Esophagus mucosa (tissue), 1 donor: ENCODE measurements around the gene NOX3. TPM values are rescaled to one million over a fixed set of nuclear protein-coding genes. Genes with fewer than 3 reads are reported as not detected.
"Not testable (repeated sequence)": the region's sequence is repeated elsewhere in the genome, so short reads cannot be mapped to it uniquely, and the experiment has no call there.

Experiments used
- ATAC-seq: fragments of 200-7000 bp; cut with Tn5 transposase; one replicate; pipeline ENCODE4 v1.9.1; 2020
- total RNA-seq: library from RNA; stranded (reverse); gene quantifications from one replicate; pipeline ENCODE4 v1.2.4, GENCODE V29; 2023
- donor health status: DM: yes; HTN: yes; CAD: no.

The NOX3 gene, protein sequence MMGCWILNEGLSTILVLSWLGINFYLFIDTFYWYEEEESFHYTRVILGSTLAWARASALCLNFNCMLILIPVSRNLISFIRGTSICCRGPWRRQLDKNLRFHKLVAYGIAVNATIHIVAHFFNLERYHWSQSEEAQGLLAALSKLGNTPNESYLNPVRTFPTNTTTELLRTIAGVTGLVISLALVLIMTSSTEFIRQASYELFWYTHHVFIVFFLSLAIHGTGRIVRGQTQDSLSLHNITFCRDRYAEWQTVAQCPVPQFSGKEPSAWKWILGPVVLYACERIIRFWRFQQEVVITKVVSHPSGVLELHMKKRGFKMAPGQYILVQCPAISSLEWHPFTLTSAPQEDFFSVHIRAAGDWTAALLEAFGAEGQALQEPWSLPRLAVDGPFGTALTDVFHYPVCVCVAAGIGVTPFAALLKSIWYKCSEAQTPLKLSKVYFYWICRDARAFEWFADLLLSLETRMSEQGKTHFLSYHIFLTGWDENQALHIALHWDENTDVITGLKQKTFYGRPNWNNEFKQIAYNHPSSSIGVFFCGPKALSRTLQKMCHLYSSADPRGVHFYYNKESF
- total RNA-seq = not detected

DNA sequence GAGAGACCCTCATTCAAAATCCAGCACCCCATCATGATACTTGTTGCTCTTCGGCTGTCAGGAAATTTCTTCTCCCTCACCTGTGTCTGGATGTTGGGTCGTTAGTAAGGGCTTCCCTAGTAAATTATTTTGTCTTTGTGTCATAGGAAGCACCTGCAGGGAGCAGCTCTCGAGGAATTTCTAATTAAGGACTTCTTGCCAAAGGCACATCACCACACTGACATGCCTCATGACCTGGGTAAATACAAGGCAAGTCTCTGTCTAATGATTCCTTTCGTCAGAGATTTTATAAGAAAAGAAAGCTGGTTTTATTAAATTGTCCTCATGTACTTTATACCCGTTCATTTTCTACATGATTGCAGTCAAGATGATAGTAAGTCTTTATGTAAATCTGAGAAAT is at the start of gene NOX3:
NOX3 (minus strand) TSS at position 74 of the 400 bp plus-strand sequence; CDS start at position 35, 39 bp downstream.
- ATAC-seq = no peak

GRCh38 chr6:155504848-155505607 is 49.4 kb upstream of the NOX3 start:
- ATAC-seq = no peak

GRCh38 chr6:155502393-155502792 is 46.8 kb upstream of the NOX3 start:
- no peak for ATAC-seq

- ATAC-seq = no peak
Measured at GRCh38 chr6:155499574-155499973, 43.9 kb upstream of the NOX3 start.

DNA sequence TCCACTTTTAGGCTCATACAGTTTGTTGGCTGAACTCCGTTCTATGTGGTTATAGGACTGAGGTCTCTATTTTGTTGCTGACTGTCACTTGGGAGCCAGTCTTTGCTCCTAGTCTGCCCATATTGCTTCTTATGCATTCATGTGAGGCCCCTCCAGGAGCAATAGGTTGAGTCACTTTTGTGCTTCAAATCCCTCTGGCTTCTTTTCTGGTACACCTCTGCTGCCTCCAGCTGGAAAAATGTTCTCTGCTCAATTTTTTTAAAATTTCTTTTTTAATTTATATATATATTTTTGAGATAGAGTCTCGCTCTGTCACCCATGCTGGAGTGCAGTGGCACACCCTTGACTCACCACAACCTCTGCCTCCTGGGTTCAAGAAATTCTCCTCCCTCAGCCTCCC is 42.7 kb upstream of the NOX3 start:
- no peak for ATAC-seq

DNA sequence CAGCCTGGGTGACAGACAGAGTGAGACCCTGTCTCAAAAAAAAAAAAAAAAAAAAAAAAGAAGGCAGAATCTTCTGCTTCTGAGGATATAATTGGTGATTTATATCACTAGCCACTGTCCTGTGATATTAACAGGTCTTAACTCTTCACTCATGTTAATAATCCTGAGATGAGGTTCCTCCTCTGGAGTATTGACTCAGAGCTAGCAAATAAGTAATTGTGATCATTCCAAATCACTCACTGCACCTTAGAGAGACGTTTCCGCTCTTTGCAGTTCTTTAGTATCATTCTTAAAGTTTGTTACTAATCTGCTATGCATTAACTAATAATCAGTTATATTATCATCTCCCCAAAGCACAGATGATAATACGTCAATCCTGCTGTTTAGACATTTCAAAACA is 41.6 kb upstream of the NOX3 start:
- no peak for ATAC-seq

DNA sequence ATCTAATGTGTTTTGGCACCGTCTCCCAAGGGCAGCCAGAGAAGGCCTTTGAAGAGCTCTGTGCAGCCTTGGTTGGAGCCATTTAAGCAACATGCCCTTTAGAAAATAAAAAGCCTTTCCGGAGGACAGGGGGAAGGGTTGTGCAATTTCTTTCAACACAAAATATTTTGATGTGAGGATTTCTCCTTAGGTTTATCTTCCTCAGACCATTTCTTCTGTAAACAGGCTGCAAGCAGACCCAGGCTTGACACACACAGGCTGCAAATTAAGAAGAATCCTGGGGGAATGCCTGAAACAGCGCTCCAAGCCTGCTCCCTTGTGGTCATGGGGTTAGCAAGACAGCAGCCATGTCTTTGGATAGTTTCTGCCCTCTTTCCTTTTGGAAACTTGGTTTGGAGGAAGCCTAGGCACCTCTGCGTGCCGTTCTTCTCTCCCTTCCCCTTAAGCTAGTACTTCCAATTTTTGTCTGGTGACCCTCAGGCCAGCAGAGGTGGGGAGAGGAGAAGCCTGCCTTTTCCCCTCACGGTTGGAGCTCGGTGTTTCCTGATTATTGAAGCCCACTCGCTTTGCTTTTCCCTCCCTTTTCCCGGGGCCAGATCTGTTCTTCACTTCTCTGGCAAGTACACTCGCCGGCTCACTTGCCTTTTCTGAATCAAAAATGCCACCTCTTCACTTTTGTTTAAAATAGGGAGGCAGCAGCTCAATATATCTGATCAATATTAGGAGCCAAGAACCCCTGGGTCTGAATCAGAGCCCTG is 39.6 kb upstream of the NOX3 start:
- ATAC-seq = no peak

DNA sequence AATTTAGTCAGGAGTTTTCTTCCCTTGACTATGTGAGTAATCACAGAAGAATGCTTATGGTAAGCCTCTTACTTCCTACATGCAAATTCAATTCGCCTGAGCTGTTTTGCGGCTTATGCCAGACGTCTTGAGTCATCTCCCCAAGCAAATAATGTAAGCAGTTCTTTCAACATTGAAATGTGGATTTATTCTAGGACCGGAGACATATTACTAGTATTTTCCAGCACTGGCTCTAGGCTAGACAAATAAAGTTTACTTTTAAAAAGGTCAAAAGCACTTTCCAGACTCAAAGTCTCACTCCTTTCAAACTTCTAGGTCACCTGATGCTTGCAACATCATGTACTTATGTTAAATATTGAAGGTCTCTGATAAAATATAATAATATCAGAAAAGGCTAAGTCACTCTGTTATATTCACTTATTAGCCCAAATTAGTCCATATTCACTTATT is 38.1 kb upstream of the NOX3 start:
- ATAC-seq = peak; percentile 98

GRCh38 chr6:155493026-155493693 is 37.5 kb upstream of the NOX3 start:
- no peak for ATAC-seq

DNA sequence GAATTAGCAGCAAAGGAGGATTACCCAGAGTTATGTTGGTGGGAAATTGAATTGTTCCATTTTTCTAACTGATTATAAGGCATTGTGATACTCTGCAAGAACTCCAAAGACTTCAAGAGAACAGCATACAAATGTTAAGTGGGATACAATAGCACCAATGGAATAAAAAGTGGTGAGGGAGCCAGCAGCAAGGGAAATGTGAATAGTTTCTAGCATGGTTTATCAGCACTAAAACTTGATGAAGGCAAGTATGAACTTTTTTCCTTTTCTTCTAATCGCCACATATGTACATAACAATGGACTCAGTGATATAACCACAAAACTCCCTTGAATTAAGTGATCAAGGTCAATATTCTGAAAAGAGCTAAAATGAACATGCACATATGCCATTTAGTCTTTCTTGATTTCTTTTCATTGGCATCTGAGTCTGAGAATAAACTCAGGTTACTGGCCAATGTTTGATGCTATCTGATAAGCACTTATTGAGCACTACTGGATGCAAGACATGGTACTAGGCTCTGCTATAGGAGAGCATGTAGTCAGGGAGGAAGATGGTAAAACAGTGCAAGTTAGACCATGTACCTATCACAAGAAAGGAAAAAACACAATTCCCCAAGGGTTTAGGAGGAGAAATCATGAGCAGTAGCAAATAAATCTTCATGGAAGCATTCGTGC is 36.6 kb upstream of the NOX3 start:
- ATAC-seq = no peak

DNA sequence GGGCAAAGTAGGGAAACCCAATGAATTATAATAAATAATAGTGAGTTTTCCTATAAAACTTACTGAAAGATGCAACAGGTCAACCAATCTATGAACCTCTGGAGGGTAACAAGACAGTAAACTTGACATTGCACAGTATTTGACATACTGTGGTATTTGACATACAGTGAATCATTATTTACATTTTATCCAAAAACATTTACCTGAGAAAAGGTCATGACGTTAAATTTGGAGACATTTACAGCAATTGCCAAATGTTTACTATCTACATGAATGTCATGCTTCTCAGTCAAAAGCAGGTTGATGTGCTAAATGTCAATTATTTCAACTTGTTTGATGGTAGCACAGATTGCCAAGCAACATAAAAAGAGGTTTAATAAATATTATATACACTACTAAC is 35.8 kb upstream of the NOX3 start:
- no peak for ATAC-seq

DNA sequence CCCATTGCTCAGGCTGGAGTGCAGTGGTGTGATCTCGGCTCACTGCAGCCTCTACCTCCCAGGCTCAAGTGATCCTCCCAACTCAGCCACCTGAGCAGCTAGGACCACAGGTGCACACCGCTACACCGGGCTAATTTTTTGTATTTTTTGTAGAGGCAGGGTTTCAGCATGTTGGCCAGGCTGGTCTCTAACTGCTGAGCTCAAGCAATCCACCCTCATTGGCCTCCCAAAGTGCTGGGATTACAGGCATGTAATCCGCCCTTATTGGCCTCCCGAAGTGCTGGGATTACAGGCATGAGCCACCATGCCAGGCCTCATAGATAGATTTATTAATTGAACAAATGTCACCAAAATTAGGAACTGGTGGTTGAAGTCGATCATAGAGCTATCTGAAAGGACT is 32.6 kb upstream of the NOX3 start:
- ATAC-seq = not testable (repeated sequence)

DNA sequence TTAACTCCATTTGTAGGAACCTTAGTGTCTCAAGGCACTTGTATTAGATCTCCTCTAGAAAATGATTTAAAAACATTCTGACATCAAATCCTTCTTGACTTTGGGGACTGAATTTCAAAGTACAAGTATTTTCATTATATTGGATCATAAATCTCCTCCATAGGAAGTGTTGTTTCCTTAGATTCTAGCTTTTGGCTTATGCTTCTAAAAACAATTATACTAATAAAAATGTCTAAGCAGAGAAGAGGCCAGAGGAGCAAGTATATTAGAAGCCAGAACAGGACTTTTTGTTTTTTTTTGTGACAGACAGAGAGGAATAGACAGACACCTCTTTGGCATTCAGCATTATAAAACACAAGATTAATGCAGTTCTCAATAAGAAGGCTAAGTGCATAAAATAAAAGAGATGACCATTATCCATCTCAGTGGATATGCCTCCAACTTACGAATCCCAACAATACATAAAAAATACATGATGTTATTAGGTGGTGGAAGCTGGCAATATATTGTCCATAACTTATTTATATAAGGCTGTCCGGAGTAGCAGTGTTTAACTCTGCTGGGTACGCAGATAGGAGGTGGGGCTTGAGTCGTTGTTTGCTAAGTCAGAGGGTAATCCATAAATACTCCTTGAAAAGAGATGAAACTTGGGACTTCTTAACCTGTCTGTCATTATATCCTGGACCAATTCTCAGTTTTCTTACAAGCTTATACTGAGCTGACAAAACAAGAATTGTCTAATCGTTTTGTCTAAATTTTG is 31.9 kb upstream of the NOX3 start:
- no peak for ATAC-seq

DNA sequence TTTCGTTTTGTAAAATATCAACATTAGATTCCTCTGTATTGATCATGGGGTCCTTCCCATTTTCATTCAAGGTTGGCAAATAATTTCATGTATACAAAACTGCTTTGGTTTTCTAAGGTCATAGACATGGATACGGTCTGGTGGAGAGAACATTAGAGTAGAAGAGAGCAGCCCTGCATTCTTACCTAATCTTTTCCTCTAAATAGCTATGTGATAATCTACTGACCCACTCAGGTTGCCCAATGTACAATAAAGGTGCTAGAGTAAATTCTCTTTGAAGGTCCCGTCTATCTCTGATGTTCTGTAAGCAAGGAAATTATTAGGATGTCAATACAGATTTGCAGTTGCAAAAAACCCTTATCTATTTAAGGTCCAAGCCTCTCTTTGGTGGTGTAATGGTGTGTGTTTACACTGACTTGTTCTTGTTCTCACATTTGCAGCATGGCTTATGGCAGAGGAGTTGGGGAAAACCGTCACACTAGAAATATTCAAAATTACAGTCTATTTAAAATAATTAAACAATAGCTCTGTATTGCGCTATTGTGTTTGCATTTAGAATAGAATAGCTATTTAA is 31.2 kb upstream of the NOX3 start:
- no peak for ATAC-seq

GRCh38 chr6:155485756-155486155 is 30.1 kb upstream of the NOX3 start:
- no peak for ATAC-seq

DNA sequence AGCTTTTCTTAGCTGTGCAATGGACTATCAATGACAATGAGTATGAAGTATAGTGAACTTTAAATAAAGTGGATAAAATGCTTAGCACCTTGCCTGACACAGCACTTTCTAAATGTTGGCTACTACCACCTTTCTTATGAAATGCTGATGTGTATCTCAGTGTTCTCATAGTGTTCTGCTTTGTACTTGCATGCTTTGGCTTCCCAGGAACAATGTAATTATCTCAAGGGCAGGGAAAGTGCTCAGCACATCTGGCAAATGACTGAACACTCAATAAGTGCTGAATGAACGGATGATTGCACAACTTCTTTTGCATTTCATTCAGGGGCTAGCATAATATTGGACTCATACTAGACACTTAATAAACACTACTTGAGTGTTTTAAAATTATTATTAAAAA is 28.2 kb upstream of the NOX3 start:
- no peak for ATAC-seq

- ATAC-seq = no peak
Measured at GRCh38 chr6:155481215-155481614, 25.6 kb upstream of the NOX3 start.

DNA sequence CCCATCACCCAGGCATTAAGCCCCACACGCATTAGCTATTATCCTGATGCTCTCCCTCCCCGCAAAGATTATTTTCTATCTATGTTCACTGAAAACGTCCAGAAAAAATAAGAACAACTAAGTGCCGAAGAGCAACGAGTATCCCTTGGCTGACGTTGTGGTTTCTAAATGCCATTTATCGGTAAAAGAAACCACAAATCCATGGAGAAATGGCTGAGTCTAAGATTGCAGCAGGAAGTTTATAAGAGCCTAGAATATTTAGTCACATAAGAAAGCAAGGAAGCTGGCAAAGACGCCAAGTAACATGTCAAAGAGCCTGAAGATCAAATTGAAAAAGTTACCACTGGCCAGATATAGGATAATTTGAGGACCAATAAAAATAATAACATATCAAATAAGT is 18.1 kb upstream of the NOX3 start:
- ATAC-seq = no peak

- no peak for ATAC-seq
Measured at GRCh38 chr6:155472886-155473285, 17.2 kb upstream of the NOX3 start.

DNA sequence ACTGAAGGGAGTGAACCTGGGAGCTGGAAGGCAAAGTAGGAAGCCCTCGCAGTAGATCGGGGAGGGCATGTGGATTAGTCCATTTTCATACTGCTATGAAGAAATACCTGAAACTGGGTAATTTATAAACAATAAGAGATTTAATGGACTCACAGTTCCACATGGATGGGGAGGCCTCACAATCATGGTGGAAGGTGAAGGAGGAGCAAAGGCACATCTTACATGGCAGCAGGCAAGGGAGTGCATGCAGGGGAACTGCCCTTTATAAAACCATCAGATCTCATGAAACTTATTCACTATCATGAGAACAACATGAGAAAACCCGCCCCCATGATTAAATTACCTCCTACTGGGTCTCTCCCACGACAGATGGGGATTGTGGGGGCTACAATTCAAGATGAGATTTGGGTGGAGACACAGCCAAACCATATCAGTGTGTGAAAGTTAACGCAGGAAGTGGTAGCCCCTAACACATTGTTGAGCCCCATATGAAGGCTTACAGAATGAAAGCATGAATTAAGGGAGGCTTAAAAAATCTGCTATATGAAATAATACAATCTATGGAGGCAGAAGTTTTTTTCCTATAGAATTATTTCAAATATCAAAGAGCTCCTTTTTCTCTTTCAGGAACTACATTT is 15.5 kb upstream of the NOX3 start:
- ATAC-seq = not testable (repeated sequence)
